OCI-LY3 (cell line): ENCODE data around the gene LMO1.

Experiments used
- H2AFZ ChIP-seq: fragments of 200-600, 300-600 bp; shearing (Covaris generic); 2 replicates; pipeline ENCODE4 v1.6.0; 2014; ENCODE audit warnings: antibody characterized with exemption, low read depth, low read length
- H3K27ac ChIP-seq: fragments of 200-600, 300-600 bp; sonication (generic); 2 replicates; pipeline ENCODE4 v1.5.1; 2014; ENCODE audit warnings: mild to moderate bottlenecking, low read length, moderate library complexity, mixed read lengths
- H3K27me3 ChIP-seq: fragments of 200-600, 300-600 bp; sonication (generic); 2 replicates; pipeline ENCODE4 v1.6.1; 2014; ENCODE audit warnings: low read depth, low read length, mixed read lengths
- H3K36me3 ChIP-seq: fragments of 200-600, 300-600 bp; sonication (generic); replicated peaks from 2 replicates; pipeline ENCODE3; 2014; ENCODE audit warnings: low read depth, low read length, mixed read lengths
- H3K4me1 ChIP-seq: fragments of 300-600, 200-600 bp; sonication (generic); 2 replicates; pipeline ENCODE4 v1.6.1; 2014; ENCODE audit warnings: low read length, mixed read lengths
- H3K4me2 ChIP-seq: fragments of 200-600, 300-600 bp; sonication (generic); 2 replicates; pipeline ENCODE4 v1.6.1; 2014; ENCODE audit warnings: low read length, mixed read lengths
- H3K4me3 ChIP-seq: fragments of 300-600, 200-600 bp; sonication (generic); 2 replicates; pipeline ENCODE4 v1.5.1; 2014; ENCODE audit warnings: antibody characterized with exemption, mild to moderate bottlenecking, low read length, moderate library complexity
- H3K79me2 ChIP-seq: fragments of 300-600, 200-600 bp; shearing (Covaris generic); 2 replicates; pipeline ENCODE4 v1.6.1; 2014; ENCODE audit warnings: mild to moderate bottlenecking, low read length, mixed read lengths
- H3K9ac ChIP-seq: fragments of 300-600, 200-600 bp; shearing (Covaris generic); 2 replicates; pipeline ENCODE4 v1.6.0; 2014; ENCODE audit warnings: mild to moderate bottlenecking, low read length, moderate library complexity
- H3K9me3 ChIP-seq: fragments of 200-600, 300-600 bp; shearing (Covaris generic); 2 replicates; pipeline ENCODE4 v1.6.1; 2014; ENCODE audit warnings: low read length, mixed read lengths; ENCODE audit not compliant: insufficient read depth
- H4K20me1 ChIP-seq: fragments of 200-600, 300-600 bp; sonication (generic); 2 replicates; pipeline ENCODE4 v1.6.1; 2016; ENCODE audit warnings: low read length, mixed read lengths; ENCODE audit not compliant: insufficient read depth
- CTCF ChIP-seq: fragments of 200-600, 300-600 bp; sonication (generic); IDR thresholded peaks from 2 replicates; pipeline ENCODE4 v1.5.1; 2014; ENCODE audit warnings: antibody characterized with exemption, low read length, low read depth
- EZH2phosphoT487 ChIP-seq: fragments of 200-600 bp; shearing (Covaris generic); IDR thresholded peaks from 2 replicates; pipeline ENCODE4 v1.6.1; 2018; ENCODE audit warnings: antibody characterized with exemption, mixed run types, low read depth

LMO1 gene

GRCh38 chr11:8222820-8223512 lies 40.7 kb downstream of the LMO1 start:
- no peaks in the 10 kb centered on the region for H3K27me3 ChIP-seq
- no peak overlapping the region for H2AFZ ChIP-seq
- H4K20me1 ChIP-seq = no peaks in the 10 kb centered on the region
- no peak overlapping the region for H3K9ac ChIP-seq
- no peak overlapping the region for H3K27ac ChIP-seq
- TF ChIP-seq EZH2phosphoT487 = no peak
- no peak for TF ChIP-seq CTCF
- no peaks in the 10 kb centered on the region for H3K79me2 ChIP-seq
- H3K36me3 ChIP-seq = no peaks in the 10 kb centered on the region
- H3K4me1 ChIP-seq = peaks cover 10% of the 10 kb centered on the region; the same call in 1 of the 2 replicates
- no peak overlapping the region for H3K4me2 ChIP-seq
- H3K9me3 ChIP-seq = no peaks in the 10 kb centered on the region
- H3K4me3 ChIP-seq = no peak overlapping the region

- Histone ChIP-seq H3K4me1 (peaks cover 10% of the 10 kb centered on the region; the same call in 1 of the 2 replicates), H3K36me3 (no peaks in the 10 kb centered on the region), H3K4me2 (no peak overlapping the region), H2AFZ (no peak overlapping the region), H3K27ac (no peak overlapping the region), H3K9ac (no peak overlapping the region), H4K20me1 (no peaks in the 10 kb centered on the region), H3K4me3 (no peak overlapping the region), H3K9me3 (no peaks in the 10 kb centered on the region), H3K79me2 (no peaks in the 10 kb centered on the region), H3K27me3 (no peaks in the 10 kb centered on the region)
- TF ChIP-seq EZH2phosphoT487 = no peak
- no peak for TF ChIP-seq CTCF
These were observed 41.7 kb downstream of the LMO1 start for GRCh38 chr11:8221917-8222495.

GRCh38 chr11:8221046-8221723 lies 42.5 kb downstream of the LMO1 start:
- Histone ChIP-seq H3K4me3 (no peak overlapping the region), H3K9ac (no peak overlapping the region), H4K20me1 (no peaks in the 10 kb centered on the region), H2AFZ (no peak overlapping the region), H3K79me2 (no peaks in the 10 kb centered on the region), H3K27me3 (no peaks in the 10 kb centered on the region), H3K9me3 (no peaks in the 10 kb centered on the region), H3K4me2 (no peak overlapping the region), H3K36me3 (no peaks in the 10 kb centered on the region), H3K4me1 (peaks cover 10% of the 10 kb centered on the region; the same call in 1 of the 2 replicates), H3K27ac (no peak overlapping the region)
- TF ChIP-seq EZH2phosphoT487 = no peak
- no peak for TF ChIP-seq CTCF
